ENCODE measurements around the gene ONECUT1. TPM values are rescaled to one million over a fixed set of nuclear protein-coding genes. Genes with fewer than 3 reads are reported as not detected.
A peak's percentile ranks its signal among the peaks of the same experiment; 100 is the strongest.

Gene ONECUT1
- total and polyA plus RNA-seq, 2 experiments from 2014 or later = 5.9 to 9.5 TPM

DNA sequence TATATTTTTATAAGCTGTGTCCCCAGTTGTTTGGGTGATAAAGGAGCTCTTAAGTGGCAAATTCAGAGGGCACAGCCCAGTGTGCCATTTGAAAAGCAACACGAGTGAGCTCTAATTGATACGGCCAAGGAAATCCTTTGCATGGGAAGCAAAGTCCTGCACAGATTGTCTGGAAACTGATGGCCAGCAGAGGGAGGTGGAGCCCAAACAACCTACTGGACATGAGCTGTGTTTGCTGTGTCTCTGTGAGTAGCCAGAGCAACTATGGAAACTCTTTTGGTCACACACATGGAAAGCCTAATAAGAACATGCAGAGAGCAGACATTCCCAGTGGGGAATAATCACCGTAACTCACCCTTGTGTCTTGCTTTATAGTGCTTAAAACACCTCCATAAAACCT, 24.4 kb downstream of the ONECUT1 start:
- WGBS (ENCODE audit: low lambda C conversion rate, missing lambda C conversion rate) = 43% methylated on average over 3 of the region's 3 CpGs

DNA sequence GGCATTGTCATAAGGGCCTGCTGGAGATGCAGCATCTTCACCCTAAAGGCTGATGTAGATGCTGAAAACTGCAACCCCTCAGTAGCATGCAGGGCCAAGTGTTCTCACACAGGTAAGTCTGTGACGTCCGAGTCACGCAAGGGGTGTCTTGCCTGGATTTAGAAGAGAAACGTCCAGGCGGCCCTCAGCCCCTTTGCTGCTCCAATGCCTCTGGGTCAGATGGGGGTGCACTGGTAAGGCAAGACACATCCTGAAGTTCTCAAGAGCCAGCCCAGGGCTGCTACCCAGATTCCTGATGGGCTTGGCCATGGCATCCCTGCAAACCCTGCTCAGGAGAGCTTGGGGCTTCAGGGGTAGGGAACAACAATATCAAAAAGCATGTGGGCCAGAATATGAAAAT, 25.4 kb downstream of the ONECUT1 start:
- Histone ChIP-seq H3K4me2 (no peak overlapping the region), H3K4me1 (ENCODE audit: insufficient read depth) (no peaks in the 10 kb centered on the region), H3K27me3 (peaks cover 5% of the 10 kb centered on the region), H3K36me3 (replicated peaks; ENCODE audit: insufficient read depth, low read depth) (no peaks in the 10 kb centered on the region), H3K9me3 (ENCODE audit: low read depth) (no peaks in the 10 kb centered on the region), H3K4me3 (no peak overlapping the region), H4K20me1 (ENCODE audit: insufficient read depth, poor library complexity, severe bottlenecking) (no peaks in the 10 kb centered on the region), H3K79me2 (no peaks in the 10 kb centered on the region), H3K9me2 (replicated peaks; ENCODE audit: insufficient read depth) (no peaks in the 10 kb centered on the region), H3K27ac (no peak overlapping the region), H2AFZ (no peak overlapping the region)
- no peak for DNase-seq (ENCODE audit: low spot score)
- TF ChIP-seq, protein P1, sequence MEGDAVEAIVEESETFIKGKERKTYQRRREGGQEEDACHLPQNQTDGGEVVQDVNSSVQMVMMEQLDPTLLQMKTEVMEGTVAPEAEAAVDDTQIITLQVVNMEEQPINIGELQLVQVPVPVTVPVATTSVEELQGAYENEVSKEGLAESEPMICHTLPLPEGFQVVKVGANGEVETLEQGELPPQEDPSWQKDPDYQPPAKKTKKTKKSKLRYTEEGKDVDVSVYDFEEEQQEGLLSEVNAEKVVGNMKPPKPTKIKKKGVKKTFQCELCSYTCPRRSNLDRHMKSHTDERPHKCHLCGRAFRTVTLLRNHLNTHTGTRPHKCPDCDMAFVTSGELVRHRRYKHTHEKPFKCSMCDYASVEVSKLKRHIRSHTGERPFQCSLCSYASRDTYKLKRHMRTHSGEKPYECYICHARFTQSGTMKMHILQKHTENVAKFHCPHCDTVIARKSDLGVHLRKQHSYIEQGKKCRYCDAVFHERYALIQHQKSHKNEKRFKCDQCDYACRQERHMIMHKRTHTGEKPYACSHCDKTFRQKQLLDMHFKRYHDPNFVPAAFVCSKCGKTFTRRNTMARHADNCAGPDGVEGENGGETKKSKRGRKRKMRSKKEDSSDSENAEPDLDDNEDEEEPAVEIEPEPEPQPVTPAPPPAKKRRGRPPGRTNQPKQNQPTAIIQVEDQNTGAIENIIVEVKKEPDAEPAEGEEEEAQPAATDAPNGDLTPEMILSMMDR (IDR thresholded peaks at IDR 0.05; ENCODE audit: poor library complexity) = no peak
- no peak for TF ChIP-seq EZH2 (IDR thresholded peaks at IDR 0.05; ENCODE audit: borderline replicate concordance)
- TF ChIP-seq EZH2phosphoT487 (IDR thresholded peaks at IDR 0.05; ENCODE audit: low read depth, severe bottlenecking, unreplicated experiment) = no peak
- WGBS (ENCODE audit: low lambda C conversion rate, missing lambda C conversion rate) = 93% methylated on average over 5 of the region's 5 CpGs

More for the DNA sequence above, 24.4 kb downstream of the ONECUT1 start:
- peaks cover 5% of the 10 kb centered on the region for H3K27me3 ChIP-seq
- TF ChIP-seq EZH2 (IDR thresholded peaks at IDR 0.05; ENCODE audit: borderline replicate concordance) (no peak), EZH2phosphoT487 (IDR thresholded peaks at IDR 0.05; ENCODE audit: low read depth, severe bottlenecking, unreplicated experiment) (no peak)
- TF ChIP-seq, protein P1 (IDR thresholded peaks at IDR 0.05; ENCODE audit: poor library complexity) = peak; percentile 26
- no peaks in the 10 kb centered on the region for H3K9me3 ChIP-seq (ENCODE audit: low read depth)
- H3K9me2 ChIP-seq (replicated peaks; ENCODE audit: insufficient read depth) = no peaks in the 10 kb centered on the region
- H3K4me2 ChIP-seq = no peak overlapping the region
- no peak overlapping the region for H3K27ac ChIP-seq
- H3K4me1 ChIP-seq (ENCODE audit: insufficient read depth) = no peaks in the 10 kb centered on the region
- DNase-seq (ENCODE audit: low spot score) = no peak
- H3K79me2 ChIP-seq = no peaks in the 10 kb centered on the region
- no peak overlapping the region for H2AFZ ChIP-seq
- H3K4me3 ChIP-seq = no peak overlapping the region
- no peaks in the 10 kb centered on the region for H3K36me3 ChIP-seq (replicated peaks; ENCODE audit: insufficient read depth, low read depth)
- H4K20me1 ChIP-seq (ENCODE audit: insufficient read depth, poor library complexity, severe bottlenecking) = no peaks in the 10 kb centered on the region

DNA sequence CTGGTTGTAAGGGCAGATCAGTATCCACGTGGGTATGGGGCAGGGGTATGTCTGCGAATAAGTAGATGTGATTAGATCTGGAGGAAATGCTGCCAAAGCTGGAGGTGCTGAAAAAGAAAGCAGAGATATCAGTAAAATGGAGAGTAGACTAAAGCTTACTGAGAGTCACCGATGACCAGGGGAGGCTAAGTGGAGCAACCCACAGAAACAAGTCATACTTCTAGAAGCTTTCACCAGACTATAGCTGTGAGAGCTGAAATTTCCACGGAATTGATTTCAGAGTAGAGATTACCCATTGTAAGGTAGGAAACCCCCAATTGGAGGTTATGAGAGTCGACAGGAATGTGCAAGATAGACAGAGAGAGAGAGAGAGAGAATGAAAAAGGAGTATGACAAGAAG, 27.5 kb downstream of the ONECUT1 start:
- no peaks in the 10 kb centered on the region for H3K9me3 ChIP-seq (ENCODE audit: low read depth)
- no peak overlapping the region for H3K4me2 ChIP-seq
- H3K27me3 ChIP-seq = no peaks in the 10 kb centered on the region
- 89% methylated on average over 5 of the region's 5 CpGs for WGBS (ENCODE audit: low lambda C conversion rate, missing lambda C conversion rate)
- no peak overlapping the region for H2AFZ ChIP-seq
- H3K4me3 ChIP-seq = no peak overlapping the region
- no peaks in the 10 kb centered on the region for H3K36me3 ChIP-seq (replicated peaks; ENCODE audit: insufficient read depth, low read depth)
- no peaks in the 10 kb centered on the region for H3K9me2 ChIP-seq (replicated peaks; ENCODE audit: insufficient read depth)
- H4K20me1 ChIP-seq (ENCODE audit: insufficient read depth, poor library complexity, severe bottlenecking) = no peaks in the 10 kb centered on the region
- TF ChIP-seq EZH2phosphoT487 (IDR thresholded peaks at IDR 0.05; ENCODE audit: low read depth, severe bottlenecking, unreplicated experiment) (no peak), EZH2 (IDR thresholded peaks at IDR 0.05; ENCODE audit: borderline replicate concordance) (no peak)
- TF ChIP-seq, protein P1 (IDR thresholded peaks at IDR 0.05; ENCODE audit: poor library complexity) = no peak
- DNase-seq (ENCODE audit: low spot score) = no peak
- H3K79me2 ChIP-seq = no peaks in the 10 kb centered on the region
- no peaks in the 10 kb centered on the region for H3K4me1 ChIP-seq (ENCODE audit: insufficient read depth)
- no peak overlapping the region for H3K27ac ChIP-seq

DNA sequence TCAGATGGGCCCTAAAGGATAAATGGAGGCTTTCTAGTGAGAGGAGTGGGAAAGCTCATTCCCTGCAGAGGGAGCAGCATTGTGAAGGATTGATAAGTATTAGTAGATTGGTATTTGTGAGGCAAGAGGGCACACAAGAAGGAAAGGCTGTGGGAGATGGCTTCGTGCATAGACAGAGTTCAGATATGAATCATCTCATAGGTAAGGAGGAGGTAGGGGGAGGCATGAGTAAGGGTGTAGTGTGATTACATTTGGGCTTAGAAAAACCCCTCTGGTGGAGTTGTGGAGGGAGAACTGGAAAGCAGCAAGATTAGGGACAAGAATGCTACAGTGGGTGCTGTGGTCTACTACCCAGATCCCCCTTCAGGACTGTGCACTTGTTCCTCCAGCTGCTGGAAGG, 29.6 kb downstream of the ONECUT1 start:
- TF ChIP-seq EZH2phosphoT487 (IDR thresholded peaks at IDR 0.05; ENCODE audit: low read depth, severe bottlenecking, unreplicated experiment) (no peak), EZH2 (IDR thresholded peaks at IDR 0.05; ENCODE audit: borderline replicate concordance) (no peak)
- TF ChIP-seq, protein P1 (IDR thresholded peaks at IDR 0.05; ENCODE audit: poor library complexity) = no peak
- Histone ChIP-seq H3K9me3 (ENCODE audit: low read depth) (no peaks in the 10 kb centered on the region), H4K20me1 (ENCODE audit: insufficient read depth, poor library complexity, severe bottlenecking) (no peaks in the 10 kb centered on the region), H3K4me2 (no peak overlapping the region), H3K27ac (no peak overlapping the region), H3K27me3 (no peaks in the 10 kb centered on the region), H3K9me2 (replicated peaks; ENCODE audit: insufficient read depth) (no peaks in the 10 kb centered on the region), H3K4me1 (ENCODE audit: insufficient read depth) (no peaks in the 10 kb centered on the region), H3K36me3 (replicated peaks; ENCODE audit: insufficient read depth, low read depth) (no peaks in the 10 kb centered on the region), H3K4me3 (no peak overlapping the region), H3K79me2 (no peaks in the 10 kb centered on the region), H2AFZ (no peak overlapping the region)
- WGBS (ENCODE audit: low lambda C conversion rate, missing lambda C conversion rate) = 84% methylated on average over 1 of the region's 1 CpG
- no peak for DNase-seq (ENCODE audit: low spot score)
